ENCODE results near the gene RPTOR.

GRCh38 chr17:80781807-80782277 lies 237.2 kb downstream of the RPTOR start:
- TF ChIP-seq POLR2AphosphoS5 (IDR thresholded peaks at IDR 0.05; ENCODE audit: borderline replicate concordance, low read depth, low read length) (no peak), FOXP2 (optimal IDR thresholded peaks at IDR 0.05; ENCODE audit: control extremely low read depth, extremely low read length, insufficient read depth) (no peak)
